Left renal pelvis (tissue), 4 donors: ENCODE data around the gene PAK1. TPM values are rescaled to one million over a fixed set of nuclear protein-coding genes. Genes with fewer than 3 reads are reported as not detected.
"Not testable (repeated sequence)": the region's sequence is repeated elsewhere in the genome, so short reads cannot be mapped to it uniquely, and the experiment has no call there.

Experiments
- DNase-seq, 4 donors: peaks; one replicate each; pipeline ENCODE4 v3.0.0-alpha.2; 2013; ENCODE audit warnings: low read depth in 4 of 4, low spot score in 3 of 4
- polyA plus RNA-seq, 4 donors: library from polyadenylated mRNA; unstranded; fragments of 120-200 nt; gene quantifications; one replicate each; pipeline ENCODE4 v1.2.1, GENCODE V29; 2013; ENCODE audit not compliant: insufficient read length in 4 of 4

PAK1 gene
- polyA plus RNA-seq, 4 donors, result 44.2 to 96.4 (median 87.1) TPM

DNA sequence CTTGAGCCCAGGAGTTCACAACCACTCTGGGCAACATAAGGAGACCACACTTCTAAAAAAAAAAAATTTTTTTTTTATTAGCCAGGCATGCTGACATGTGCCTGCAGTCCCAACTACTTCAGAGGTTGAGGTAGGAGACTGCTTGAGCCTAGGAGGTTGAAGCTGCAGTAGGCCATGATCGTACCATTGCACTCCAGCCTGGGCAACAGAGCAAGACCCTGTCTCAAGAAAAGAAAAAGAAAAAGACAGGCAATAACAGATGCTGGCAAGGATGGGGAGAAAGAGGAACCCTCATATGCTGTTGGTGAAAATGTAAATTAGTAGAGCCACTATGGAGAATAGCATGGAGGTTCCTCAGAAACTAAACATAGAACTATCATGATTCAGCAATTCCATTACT is 64.8 kb downstream of the PAK1 start:
- no peak for DNase-seq

DNA sequence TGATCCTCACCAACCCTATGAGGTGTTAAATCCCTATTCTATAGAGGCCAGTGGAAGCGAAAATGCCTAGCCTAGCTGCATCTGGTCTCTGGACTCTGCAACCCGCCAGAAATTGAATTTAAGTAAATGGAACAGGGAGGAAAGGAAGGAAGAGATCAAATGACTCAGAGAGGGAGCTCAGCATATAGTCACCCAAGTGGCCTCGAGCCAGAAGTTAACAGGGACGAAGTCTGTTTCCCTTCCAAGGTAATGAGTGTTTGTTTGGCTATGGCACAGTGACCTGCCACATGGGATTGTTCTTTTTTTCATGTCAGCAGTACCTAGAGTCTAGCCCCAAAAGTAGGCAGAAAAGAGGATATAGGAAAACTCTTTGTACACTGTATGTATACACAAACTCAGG is 66.3 kb downstream of the PAK1 start:
- no peak for DNase-seq

DNA sequence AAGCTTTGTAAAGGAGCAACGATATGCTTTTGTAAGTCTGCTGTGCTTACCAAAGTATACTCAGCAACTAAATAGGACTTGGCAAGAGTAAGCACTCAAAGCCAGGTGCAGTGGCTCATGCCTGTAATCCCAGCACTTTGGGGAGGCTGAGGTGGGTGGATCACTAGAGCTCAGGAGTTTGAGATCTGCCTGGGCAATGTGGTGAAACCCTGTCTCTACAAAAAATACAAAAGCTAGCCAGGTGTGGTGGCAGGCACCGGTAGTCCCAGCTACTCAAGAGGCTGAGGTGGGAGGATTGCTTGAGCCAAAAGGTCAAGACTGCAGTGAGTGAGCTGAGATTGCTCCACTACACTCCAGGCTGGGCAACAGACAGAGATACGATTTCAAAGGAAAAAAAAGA is 67.5 kb downstream of the PAK1 start:
- no peak for DNase-seq

DNA sequence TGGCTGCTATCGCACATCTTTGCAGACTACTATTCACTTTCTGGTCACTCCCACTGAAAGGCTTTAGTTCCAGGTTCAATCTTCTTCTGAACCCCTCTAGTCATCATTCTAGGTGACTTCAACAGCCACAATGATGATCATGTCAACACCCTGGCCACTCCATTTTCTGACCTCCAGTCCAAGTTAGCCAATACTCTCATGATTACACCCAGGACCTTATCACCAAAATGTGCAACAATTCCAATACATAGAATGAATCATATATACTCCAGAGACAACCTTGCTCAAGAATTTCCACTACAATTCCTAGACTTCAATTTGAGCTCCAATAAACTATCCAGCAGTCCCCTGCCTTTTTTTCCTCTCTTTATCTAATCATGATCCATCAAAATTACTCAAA is 70.7 kb downstream of the PAK1 start:
- DNase-seq, result no peak

DNA sequence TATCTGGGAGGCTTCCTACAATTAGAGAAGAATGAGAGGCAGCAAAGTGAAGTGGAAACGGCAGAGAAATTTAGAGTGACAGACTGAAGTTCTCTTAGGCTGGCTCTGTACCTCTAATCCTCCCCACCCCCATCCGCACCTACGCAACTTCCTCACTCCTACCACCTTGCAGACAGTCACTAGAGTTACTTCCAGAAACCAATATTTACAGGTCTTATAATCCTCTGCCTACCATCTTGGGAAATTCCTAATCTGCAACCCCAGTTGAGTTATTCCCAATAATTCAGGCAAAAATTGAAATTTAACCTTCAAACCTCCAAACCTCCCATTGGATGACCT is 71.7 kb downstream of the PAK1 start:
- DNase-seq, result no peak

DNA sequence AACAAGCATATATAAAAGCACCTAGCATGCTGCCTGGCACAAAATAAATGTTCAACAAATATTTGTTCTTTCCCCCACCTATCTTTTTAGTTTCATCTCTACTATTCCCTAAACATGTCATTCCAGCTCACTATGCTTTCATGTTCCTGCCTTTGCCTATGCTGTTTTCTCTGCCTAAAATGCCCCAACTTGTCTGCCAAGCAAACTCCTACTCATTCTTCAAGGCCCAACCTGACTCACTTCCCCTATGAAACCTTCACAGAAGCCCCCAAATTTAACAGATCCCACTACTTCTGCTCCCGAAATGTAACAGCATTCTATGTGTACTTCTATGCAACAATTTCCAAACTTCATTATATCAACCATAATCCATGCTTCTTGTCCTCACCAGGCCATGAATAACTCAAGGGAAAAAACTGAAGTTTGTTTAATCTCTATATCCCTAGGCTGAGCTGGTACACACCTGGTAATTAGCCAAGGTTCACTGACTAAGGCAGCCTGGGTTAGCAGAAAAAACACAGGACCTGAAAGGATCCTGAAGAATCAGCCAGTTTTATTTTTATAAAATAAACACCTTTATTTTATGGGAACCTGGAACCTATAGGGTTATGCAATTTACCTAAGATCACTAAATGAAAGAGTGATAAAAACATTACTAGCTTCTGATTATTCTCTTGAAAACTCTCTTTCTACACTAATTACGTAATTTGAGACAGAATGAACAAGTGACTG is 72.2 kb downstream of the PAK1 start:
- no peak for DNase-seq

DNA sequence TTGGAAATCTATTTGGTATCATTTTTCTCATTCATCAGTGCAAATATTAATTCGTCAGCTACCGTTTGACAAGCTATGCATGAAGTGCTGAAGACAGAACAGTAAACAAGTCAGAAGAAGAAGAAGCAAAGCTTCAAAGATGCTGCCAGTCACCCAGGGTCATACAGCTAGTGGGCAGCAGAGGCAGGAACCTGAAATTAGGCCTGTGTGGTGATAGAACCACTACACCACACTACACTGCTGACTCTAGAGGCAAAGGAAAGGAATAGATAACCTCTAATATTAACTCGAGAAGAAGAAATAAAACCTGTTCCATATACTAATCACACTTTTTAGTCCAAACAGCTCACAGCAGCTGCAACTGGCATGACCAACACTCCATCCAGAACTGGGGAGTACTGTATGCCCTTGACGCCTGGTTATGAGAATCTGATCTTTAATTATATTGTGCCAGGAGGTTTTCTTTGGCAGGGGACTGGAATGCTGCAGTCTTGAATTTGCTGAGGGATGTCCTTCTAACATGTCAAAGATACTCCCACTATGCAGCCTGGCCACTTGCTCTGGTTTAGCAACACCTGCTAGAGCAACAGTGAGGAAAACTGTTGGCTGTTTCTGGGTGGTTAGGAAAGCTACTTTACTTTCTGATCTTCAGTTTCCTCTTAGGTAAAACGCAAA is 73.0 kb downstream of the PAK1 start:
- DNase-seq, result no peak

DNA sequence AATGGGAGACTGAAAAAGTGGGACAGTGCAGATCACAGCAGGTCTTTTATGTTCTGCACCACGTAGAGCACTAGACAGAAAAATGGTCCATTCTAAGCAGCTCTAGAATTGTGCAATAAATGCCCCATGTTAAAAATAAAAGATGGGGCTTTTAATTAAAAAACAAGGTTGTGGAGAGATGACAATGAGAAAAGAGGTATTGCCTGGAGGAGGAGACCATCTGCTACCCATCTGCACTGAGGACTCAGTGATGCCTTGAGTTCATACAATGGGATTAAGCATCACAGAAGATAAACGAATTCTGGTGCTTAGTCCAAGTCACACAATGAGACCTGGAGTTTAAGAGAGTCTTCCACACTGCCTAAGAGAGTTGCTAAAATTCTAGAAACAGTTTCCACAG is 73.6 kb downstream of the PAK1 start:
- DNase-seq, result no peak

DNA sequence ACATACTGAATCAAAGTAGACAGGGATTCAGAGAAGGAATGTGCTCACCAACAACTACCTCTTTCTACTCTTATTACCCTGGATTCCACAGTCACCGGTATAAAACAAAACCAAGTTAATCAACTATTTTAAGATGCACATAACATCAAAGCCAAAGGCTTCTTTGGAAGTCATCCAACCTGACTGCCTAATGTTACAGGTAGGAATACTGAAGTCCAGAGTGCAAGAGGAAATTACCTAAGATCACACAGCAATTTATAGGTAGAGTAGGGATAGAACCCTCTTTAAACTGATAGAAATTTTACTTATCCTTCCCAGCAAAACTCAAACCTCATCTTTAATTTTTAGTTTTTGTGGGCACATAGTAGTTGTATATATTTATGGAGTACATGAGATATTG is 76.3 kb downstream of the PAK1 start:
- DNase-seq, result no peak

DNA sequence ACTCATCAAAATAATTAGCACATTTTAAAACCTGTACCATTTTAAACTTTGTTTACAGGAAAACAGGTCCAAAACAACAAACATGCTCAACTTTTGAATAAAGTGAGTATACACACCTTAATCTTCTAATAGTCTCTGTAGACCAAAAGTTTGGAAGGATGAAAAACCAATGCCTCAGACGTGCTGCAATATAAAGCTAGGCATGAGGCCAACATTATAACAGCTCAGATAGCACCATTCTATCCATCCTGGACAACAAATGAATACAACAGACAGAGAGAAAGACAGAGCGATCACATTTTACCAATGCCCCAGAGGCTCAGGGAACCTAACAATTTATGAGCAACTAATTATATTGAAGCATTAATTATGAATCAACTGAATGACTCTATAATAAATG is 77.0 kb downstream of the PAK1 start:
- no peak for DNase-seq

DNA sequence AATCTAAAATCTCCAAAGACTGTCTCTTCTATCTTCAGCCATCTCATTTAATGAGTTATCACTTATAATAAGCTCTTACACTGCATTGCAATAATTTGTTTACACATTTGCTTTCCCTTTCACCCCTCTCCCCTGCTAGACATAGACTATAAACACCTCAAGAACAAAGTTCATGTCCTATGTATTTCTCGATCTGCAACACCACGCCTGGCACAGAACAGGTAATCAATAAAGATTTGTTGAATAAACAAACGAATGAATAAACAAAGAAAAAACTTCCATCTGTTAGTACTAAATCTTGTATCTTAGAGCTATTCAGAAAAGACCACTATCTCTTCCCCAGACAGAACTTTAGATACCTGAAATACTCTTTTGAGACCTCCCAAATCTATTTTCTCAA is 77.6 kb downstream of the PAK1 start:
- no peak for DNase-seq

DNA sequence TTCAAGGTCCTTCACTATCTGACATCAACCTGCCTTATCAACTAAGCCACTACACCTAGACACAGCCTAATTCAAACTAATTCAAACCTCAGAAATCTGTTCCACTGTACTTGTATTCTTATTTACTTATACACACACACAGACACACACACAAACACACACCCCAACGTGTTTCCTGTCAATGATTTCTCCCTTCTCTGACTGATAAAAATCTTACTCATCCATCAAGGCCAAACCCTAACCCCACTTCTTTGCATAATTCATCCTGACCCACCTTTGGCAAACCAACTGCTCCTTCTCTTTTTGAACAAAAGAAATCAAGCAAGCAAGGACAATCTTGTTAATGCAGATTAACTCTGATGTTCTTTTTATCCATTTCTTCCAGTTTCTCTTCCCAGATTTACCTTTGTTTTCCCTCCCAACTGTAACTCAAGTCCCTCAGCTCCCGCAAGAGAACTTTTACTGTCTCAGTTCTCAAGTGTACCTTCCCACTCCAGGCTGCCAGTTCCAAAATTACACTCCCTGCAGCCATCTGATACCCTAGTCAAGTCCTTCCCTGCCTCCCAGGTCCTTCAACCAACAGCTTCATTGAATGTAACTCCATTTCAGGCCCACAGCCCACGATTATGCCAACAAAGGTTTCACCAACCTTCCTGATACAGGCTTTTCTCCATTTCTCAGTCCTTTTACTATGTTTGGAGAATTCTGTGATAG is 78.3 kb downstream of the PAK1 start:
- no peak for DNase-seq

DNA sequence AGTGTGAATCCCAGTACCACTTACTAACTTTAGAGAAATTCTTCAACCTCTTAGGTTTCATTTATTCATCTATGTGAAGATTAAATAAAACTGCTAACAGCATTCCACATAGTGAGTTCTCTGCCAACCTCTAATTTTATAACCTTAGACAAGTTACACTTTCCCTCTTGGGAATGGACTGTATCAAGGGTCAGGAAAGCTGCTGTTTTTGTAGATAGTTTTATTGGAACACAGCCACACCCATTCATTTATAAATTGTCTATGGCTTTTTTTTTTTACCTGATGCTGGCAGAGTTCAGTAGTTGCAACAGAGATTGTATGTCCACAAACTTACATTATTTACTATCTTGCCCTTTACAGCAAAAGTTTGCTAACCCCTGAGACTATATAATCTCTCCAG is 81.1 kb downstream of the PAK1 start:
- no peak for DNase-seq

DNA sequence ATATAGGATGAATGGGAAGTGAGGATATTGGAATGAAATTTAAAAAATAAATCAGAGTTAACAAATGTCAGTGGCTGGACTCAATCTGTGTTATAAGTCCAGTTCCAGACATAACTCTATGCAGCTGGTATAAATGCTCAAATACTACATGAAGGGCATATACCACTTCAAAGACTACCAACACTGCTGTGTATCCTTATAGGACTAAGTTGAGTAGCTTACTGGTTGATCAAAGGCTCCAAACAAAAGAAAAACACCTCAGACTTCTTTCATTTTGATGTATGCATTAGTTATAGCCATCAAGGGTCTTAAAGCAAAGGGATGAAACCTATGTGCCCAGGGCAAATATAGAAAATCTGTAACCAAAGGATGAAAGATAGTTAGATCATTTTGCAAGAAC is 86.2 kb downstream of the PAK1 start:
- no peak for DNase-seq

DNA sequence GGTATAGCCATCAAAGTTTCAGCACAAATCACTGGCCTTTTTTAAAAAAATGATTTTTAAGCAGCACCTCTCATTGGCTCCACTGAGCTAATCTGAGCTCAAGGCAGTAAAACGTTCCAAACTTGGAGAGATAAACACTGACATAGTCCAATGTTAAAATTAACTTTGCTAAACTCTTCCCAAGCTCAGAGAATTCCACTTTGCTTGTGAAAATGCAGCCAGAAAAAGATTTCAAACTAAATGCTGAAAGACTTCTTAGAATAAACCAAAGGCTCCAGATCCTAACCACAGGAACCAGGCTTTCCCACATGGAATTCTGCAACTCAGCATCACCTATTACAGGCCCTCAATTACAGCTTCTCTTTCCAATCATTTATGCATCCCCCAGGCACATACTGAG is 87.7 kb downstream of the PAK1 start:
- no peak for DNase-seq

DNA sequence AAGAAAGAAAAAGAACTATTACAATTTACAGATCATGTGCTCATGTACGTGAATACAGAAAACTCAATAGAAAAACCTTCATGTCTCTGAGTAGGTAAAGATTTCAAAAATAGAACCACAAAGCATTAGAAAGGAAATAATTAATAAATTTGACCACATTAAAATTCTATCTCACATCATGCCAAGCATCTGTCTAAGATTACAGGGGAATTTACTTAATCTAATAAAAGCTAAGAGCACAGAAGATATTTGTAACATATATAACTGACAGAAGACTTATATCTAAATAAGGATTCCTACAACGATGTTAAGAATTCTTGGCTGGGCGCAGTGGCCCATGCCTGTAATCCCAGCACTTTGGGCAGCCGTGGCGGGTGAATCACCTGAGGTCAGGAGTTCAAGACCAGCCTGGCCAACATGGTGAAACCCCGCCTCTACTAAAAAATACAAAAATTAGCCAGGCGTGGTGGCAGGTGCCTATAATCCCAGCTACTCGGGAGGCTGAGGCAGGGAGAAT is 88.6 kb downstream of the PAK1 start:
- not testable (repeated sequence) for DNase-seq

DNA sequence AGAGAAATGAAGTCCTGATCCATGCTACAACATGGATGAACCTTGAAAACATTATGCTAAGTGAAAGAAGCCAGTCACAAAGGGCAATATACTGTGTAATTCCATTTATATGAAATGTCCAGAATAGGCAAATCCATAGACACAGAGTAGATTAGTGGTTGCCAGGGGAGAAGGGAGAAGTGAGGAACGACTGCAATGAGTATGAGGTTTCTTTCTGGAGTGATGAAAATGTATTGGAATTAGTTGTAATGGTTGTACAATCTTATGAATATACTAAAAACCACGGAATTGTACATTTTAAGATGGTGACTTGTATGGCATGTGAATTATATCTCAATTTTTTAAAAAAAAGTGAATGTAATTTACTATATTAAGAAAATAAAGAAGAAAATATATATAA is 89.3 kb downstream of the PAK1 start:
- DNase-seq, result no peak

DNA sequence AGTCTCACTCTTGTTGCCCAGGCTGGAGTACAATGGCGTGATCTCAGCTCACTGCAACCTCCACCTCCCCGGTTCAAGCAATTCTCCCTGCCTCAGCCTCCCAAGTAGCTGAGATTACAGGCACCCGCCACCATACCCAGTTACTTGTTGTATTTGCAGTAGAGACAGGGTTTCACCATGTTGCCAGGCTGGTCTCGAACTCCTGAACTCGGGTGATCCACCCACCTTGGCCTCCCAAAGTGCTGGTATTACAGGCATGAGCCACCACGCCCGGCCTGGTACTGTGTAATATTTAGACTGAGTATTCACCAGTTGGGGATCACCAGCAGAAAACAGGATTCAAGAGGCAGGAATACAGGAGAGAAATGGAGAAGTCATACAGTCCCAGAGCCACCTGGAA is 90.5 kb downstream of the PAK1 start:
- DNase-seq, result not testable (repeated sequence)

DNA sequence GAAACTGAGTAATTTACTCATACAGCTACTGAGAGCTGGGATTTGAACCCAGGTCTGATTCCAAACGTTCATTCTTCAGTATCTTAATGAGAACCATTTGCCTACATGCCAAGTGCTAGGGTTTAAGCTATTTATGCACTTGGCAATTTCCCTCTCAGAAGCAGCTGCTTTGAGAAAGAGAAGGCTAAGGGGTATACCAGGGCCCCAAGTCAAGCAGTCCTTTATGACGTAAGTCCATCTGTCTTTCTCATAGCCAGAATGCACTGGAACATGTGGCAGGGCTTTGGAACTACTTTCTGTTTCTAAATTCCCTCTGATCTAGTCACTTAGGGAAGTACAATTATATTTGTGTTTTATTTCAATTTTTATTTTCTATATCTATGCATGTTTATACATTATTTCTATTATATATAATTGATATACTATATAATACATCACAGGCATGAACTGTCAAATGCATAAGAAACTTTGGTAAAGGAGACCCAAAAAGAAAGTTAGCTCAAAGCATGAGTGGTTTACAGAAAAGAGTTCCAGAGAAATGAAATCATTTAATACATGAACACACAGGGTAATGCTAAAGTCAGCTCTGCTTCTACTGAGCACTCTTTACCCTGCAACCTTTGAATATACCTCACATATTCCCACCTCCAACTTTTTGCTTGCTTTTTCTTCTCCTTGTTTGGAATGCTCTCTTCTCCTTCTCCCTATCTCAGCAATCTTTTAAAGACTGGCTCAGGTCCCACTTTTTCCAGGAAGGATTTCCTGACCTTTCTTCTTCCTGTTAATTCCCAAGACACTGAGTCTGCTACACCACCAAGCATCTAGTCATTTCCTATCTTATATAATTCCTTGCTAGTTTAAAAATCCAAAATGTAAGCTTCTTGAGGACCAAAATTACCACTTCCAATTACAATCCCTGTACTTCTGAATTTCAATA is 91.9 kb downstream of the PAK1 start:
- DNase-seq, result no peak

DNA sequence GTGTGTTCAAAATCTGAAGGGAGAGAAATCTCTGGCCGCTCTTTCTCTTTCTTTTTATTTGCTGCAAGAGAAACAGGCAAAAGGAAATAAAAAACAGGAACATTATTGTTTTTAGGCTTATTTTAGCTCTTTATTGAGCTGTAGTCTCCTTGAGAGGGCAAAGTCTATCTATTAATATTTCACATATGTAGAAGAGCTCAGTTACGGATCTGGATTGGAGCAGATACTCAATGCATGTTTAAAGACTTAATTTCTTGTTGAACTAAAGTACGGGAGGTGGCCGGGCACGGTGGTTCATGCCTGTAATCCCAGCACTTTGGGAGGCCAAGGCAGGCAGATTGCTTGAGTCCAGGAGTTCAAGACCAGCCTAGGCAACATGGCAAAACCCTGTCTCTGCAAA is 94.0 kb downstream of the PAK1 start:
- no peak for DNase-seq

DNA sequence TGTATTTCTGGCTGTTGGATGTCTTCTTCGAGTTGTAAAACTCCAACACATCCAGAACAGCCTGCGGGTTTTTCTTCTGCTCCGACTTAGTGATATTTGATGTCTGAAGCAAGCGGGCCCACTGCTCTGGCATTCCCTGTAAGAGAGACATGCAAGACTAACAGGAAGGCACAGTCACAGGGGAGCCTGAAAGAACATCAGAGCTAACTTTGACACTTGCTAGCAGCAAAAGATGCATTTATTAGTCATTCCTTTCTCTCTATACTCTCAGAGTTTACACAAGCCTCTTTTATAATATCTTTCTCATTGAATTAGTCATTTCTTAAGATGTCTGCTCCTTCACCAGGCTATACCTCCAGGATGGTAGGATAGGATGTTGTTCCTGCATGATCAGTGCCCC is 94.6 kb downstream of the PAK1 start:
- no peak for DNase-seq
